CD4-positive, alpha-beta T cell (primary cell): ENCODE results near the gene SMC1A. TPM values are rescaled to one million over a fixed set of nuclear protein-coding genes. Genes with fewer than 3 reads are reported as not detected.
"Not testable (repeated sequence)": the region's sequence is repeated elsewhere in the genome, so short reads cannot be mapped to it uniquely, and the experiment has no call there.

Experiments used
- ATAC-seq: fragments of 200-7000 bp; cut with Tn5 transposase; one replicate; pipeline ENCODE4 v1.10.0; 2022; ENCODE audit warnings: mild to moderate bottlenecking; ENCODE audit not compliant: poor library complexity
- CTCF ChIA-PET: fragments of 350-600 bp; sonication (Branson Sonifier 250); formaldehyde crosslinking; loops from one replicate; lab custom pipeline; 2021; ENCODE audit warnings: antibody characterized with exemption, inconsistent platforms; lab: Charles Lee
- POLR2A ChIA-PET: fragments of 350-600 bp; sonication (Branson Sonifier 250); formaldehyde crosslinking; loops from one replicate; lab custom pipeline; 2021; ENCODE audit warnings: antibody characterized with exemption, inconsistent platforms; lab: Charles Lee
- DNase-seq, 14 experiments: peaks; one replicate each; pipeline ENCODE4 v3.0.0-alpha.2; 2013 to 2020; ENCODE audit warnings: mixed read lengths in 2 of 14
- H3K27ac ChIP-seq, 2 donors: one replicate each; pipeline versions ENCODE4 v1.5.1 to v1.7.0; 2013; ENCODE audit warnings: low read length in 2 of 2, low read depth in 1 of 2, mild to moderate bottlenecking in 1 of 2
- H3K27me3 ChIP-seq, 2 experiments: 1 replicate in 1 of 2; 2 replicates in 1 of 2; pipeline versions ENCODE4 v1.6.1 to v1.7.0; 2013; ENCODE audit warnings: low read length in 2 of 2, control low read depth in 1 of 2, mild to moderate bottlenecking in 1 of 2, moderate library complexity in 1 of 2; ENCODE audit not compliant: insufficient read depth in 2 of 2, control insufficient read depth in 1 of 2
- H3K36me3 ChIP-seq: one replicate; pipeline ENCODE4 v1.6.1; 2013; ENCODE audit warnings: low read length, control low read depth; ENCODE audit not compliant: insufficient read depth
- H3K4me1 ChIP-seq: one replicate; pipeline ENCODE4 v1.6.1; 2013; ENCODE audit warnings: low read length, control low read depth; ENCODE audit not compliant: insufficient read depth
- H3K4me3 ChIP-seq: one replicate; pipeline ENCODE4 v1.5.1; 2013; ENCODE audit warnings: mild to moderate bottlenecking, low read length, moderate library complexity
- H3K9me3 ChIP-seq, 2 experiments: 1 replicate in 1 of 2; 2 replicates in 1 of 2; pipeline versions ENCODE4 v1.6.1 to v1.7.0; 2013; ENCODE audit warnings: low read length in 2 of 2, mild to moderate bottlenecking in 2 of 2, control low read depth in 1 of 2, moderate library complexity in 1 of 2; ENCODE audit not compliant: control insufficient read depth in 1 of 2, insufficient read depth in 1 of 2
- H3K27ac Mint-ChIP-seq: one replicate; pipeline ENCODE4 v1.8.0; 2020; ENCODE audit warnings: mixed read lengths
- H3K27me3 Mint-ChIP-seq: one replicate; pipeline ENCODE4 v1.8.0; 2021; ENCODE audit warnings: mixed read lengths
- H3K36me3 Mint-ChIP-seq: one replicate; pipeline ENCODE4 v1.8.0; 2021; ENCODE audit warnings: low read depth, mixed read lengths
- H3K4me1 Mint-ChIP-seq: one replicate; pipeline ENCODE4 v1.8.0; 2021; ENCODE audit warnings: low read depth, mixed read lengths
- H3K4me3 Mint-ChIP-seq: one replicate; pipeline ENCODE4 v1.8.0; 2020; ENCODE audit warnings: mild to moderate bottlenecking, mixed read lengths
- H3K9me3 Mint-ChIP-seq: one replicate; pipeline ENCODE4 v1.8.0; 2020; ENCODE audit warnings: mixed read lengths
- CTCF ChIP-seq: fragments of 200-600 bp; IDR thresholded peaks from one replicate; pipeline ENCODE4 v1.8.0; 2022; ENCODE audit warnings: antibody characterized with exemption, mild to moderate bottlenecking
- intact Hi-C, 2 experiments: fragments of 100-400 bp; cut with DNase I in 1 of 2; cut with micrococcal nuclease in 1 of 2; formaldehyde crosslinking; loops; one replicate each; pipeline versions ENCODE4 v1.15.1 to v1.9.0; 2023 to 2025; cut with DNase I, micrococcal nuclease
- total RNA-seq, 174 experiments: library from RNA in 2 of 174; stranded (reverse) in 2 of 174; gene quantifications; one replicate each; pipeline ENCODE4 v1.2.3 and lab custom pipeline; 2021 to 2026

The SMC1A gene
- total RNA-seq, 2 experiments from 2014 or later: 25.5 to 28.6 TPM

GRCh38 chrX:53421772-53422085, 725 bp downstream of the SMC1A start:
- CTCF ChIA-PET: interaction anchor here (0.5 to 2.5 kb wide), 4 partner anchors 14 to 108 kb away, joined by 3 to 19 read pairs (median 6); no protein-coding TSS in a partner anchor
- no peaks in the 10 kb centered on the region for H3K27me3 ChIP-seq
- H3K36me3 Mint-ChIP-seq: peaks cover 17% of the 10 kb centered on the region
- ATAC-seq: peak; percentile 16
- POLR2A ChIA-PET: interaction anchor here (0.6 to 2.2 kb wide), 11 partner anchors 11 to 1108 kb away, joined by 3 to 17 read pairs (median 10); partner anchors contain the start of genes GNL3L, KDM5C, PHF8 and TSPYL2
- no peak for TF ChIP-seq CTCF
- no peaks in the 10 kb centered on the region for H3K27me3 Mint-ChIP-seq
- intact Hi-C loops: loop anchor here (2.0 to 10.0 kb wide), 5 partner anchors 13 to 1386 kb away; partner anchors contain the start of genes HSD17B10 (in 1 of the 2), HUWE1 (in 1 of the 2), KDM5C (in 1 of the 2) and MAGED2 (in 1 of the 2)
- H3K4me1 Mint-ChIP-seq: peaks cover 28% of the 10 kb centered on the region
- H3K4me3 Mint-ChIP-seq: peak overlapping the region; percentile 99
- peak overlapping the region; percentile 90 for H3K27ac Mint-ChIP-seq
- peaks cover 34% of the 10 kb centered on the region for H3K4me1 ChIP-seq
- no peaks in the 10 kb centered on the region for H3K9me3 ChIP-seq
- peak overlapping the region; percentile 93 for H3K4me3 ChIP-seq
- no peak for DNase-seq
- no peaks in the 10 kb centered on the region for H3K9me3 Mint-ChIP-seq
- peaks cover 3% of the 10 kb centered on the region for H3K36me3 ChIP-seq
- peak overlapping the region; percentile 90 to 98 for H3K27ac ChIP-seq

GRCh38 chrX:53421125-53421524, 1.3 kb downstream of the SMC1A start:
- CTCF ChIA-PET: interaction anchor here (1.9 to 2.4 kb wide), 2 partner anchors 61 to 108 kb away, joined by 4 to 8 read pairs; no protein-coding TSS in a partner anchor

GRCh38 chrX:53420351-53420750, 2.1 kb downstream of the SMC1A start:
- POLR2A ChIA-PET, H3K27me3 ChIP-seq, H3K9me3 Mint-ChIP-seq, H3K9me3 ChIP-seq, DNase-seq, H3K27me3 Mint-ChIP-seq, H3K36me3 ChIP-seq, ATAC-seq, H3K27ac ChIP-seq, H3K4me3 ChIP-seq: not testable (repeated sequence)
- CTCF ChIA-PET: interaction anchor here (0.7 kb wide), 1 partner anchor 135 kb away, joined by 3 read pairs; no protein-coding TSS in a partner anchor
- Mint-ChIP-seq H3K27ac (peak overlapping the region; percentile 27), H3K36me3 (peaks cover 17% of the 10 kb centered on the region), H3K4me3 (peak overlapping the region; percentile 99), H3K4me1 (peaks cover 28% of the 10 kb centered on the region)
- peaks cover 34% of the 10 kb centered on the region for H3K4me1 ChIP-seq
- intact Hi-C loops: loop anchor here (2.0 to 10.0 kb wide), 4 partner anchors 14 to 1387 kb away; partner anchors contain the start of genes HSD17B10 (in 1 of the 2), HUWE1 (in 1 of the 2) and MAGED2 (in 1 of the 2)

More at GRCh38 chrX:53421125-53421524, 1.3 kb downstream of the SMC1A start:
- Mint-ChIP-seq H3K4me3 (peak overlapping the region; percentile 99), H3K27ac (peak overlapping the region; percentile 90), H3K27me3 (no peaks in the 10 kb centered on the region), H3K4me1 (peaks cover 28% of the 10 kb centered on the region), H3K36me3 (peaks cover 17% of the 10 kb centered on the region), H3K9me3 (no peaks in the 10 kb centered on the region)
- intact Hi-C loops: loop anchor here (2.0 to 10.0 kb wide), 4 partner anchors 14 to 1386 kb away; partner anchors contain the start of genes HSD17B10 (in 1 of the 2), HUWE1 (in 1 of the 2) and MAGED2 (in 1 of the 2)
- Histone ChIP-seq H3K36me3 (peaks cover 3% of the 10 kb centered on the region), H3K4me3 (peak overlapping the region; percentile 93), H3K27me3 (no peaks in the 10 kb centered on the region), H3K9me3 (no peaks in the 10 kb centered on the region), H3K27ac (peak overlapping the region; percentile 35 to 98), H3K4me1 (peaks cover 34% of the 10 kb centered on the region)
- ATAC-seq (no peak), DNase-seq (no peak)
- POLR2A ChIA-PET: no interaction called here
- TF ChIP-seq CTCF: no peak
